K562 (cell line): ENCODE data around the gene TTLL11. TPM values are rescaled to one million over a fixed set of nuclear protein-coding genes. Genes with fewer than 3 reads are reported as not detected.

Source experiments
- ATAC-seq: fragments of 200-7000 bp; cut with Tn5 transposase; 3 replicates; pipeline ENCODE4 v1.9.1; 2020; ENCODE audit warnings: moderate library complexity
- BruUV-seq: library from RNA; stranded (reverse); fragments of 400-500 nt; replicated peaks from 2 replicates; lab custom pipeline; 2021; lab: Mats Ljungman, UMichigan
- CTCF ChIA-PET: fragments of 300-600 bp; formaldehyde crosslinking; extraction: SDS; loops from one replicate; lab custom pipeline; 2021; ENCODE audit warnings: low intra/inter-chr PET ratio; lab: Yijun Ruan, JAX
- POLR2A ChIA-PET: fragments of 300-600, 350-650 bp; sonication (Branson Sonifier 250); formaldehyde crosslinking; extraction: SDS; loops from one replicate; lab custom pipeline; 2021; ENCODE audit warnings: antibody characterized with exemption, inconsistent platforms; lab: Yijun Ruan, JAX
- DNase-seq, 4 experiments: peaks; one replicate each; pipeline versions ENCODE4 v3.0.0 to v3.0.0-alpha.2; 2011 to 2018; ENCODE audit warnings: low spot score in 3 of 4, mixed read lengths in 3 of 4; ENCODE audit errors: extremely low read depth in 1 of 4
- FAIRE-seq: peaks from 2 replicates; lab custom pipeline; 2011; peaks lifted over from hg19 to GRCh38; lab: Jason Lieb, UNC
- H2AFZ ChIP-seq: 2 replicates; pipeline ENCODE4 v1.6.0; 2011; ENCODE audit warnings: low read depth, low read length, control low read depth, inconsistent platforms
- H3K27ac ChIP-seq: fragments of 200-600 bp; 3 replicates; pipeline ENCODE4 v1.8.0; 2011; ENCODE audit warnings: low read depth, mild to moderate bottlenecking, control low read depth, inconsistent platforms, low read length, moderate library complexity, mixed read lengths; ENCODE audit errors: extremely low read depth
- H3K27me3 ChIP-seq, 2 experiments: fragments of 300-600 bp in 1 of 2; 2 replicates in 1 of 2; 3 replicates in 1 of 2; pipeline versions ENCODE4 v1.6.0 to v1.8.0; 2011; ENCODE audit warnings: inconsistent platforms in 2 of 2, low read length in 2 of 2, mild to moderate bottlenecking in 1 of 2, mixed read lengths in 1 of 2, moderate library complexity in 1 of 2; ENCODE audit not compliant: control insufficient read depth in 2 of 2, insufficient read depth in 2 of 2
- H3K36me3 ChIP-seq: fragments of 300-600 bp; 3 replicates; pipeline ENCODE4 v1.8.0; 2011; ENCODE audit warnings: mild to moderate bottlenecking, low read length, inconsistent platforms; ENCODE audit not compliant: control insufficient read depth, insufficient read depth
- H3K4me1 ChIP-seq, 2 experiments: fragments of 200-600 bp in 1 of 2; replicated peaks in 1 of 2; 2 replicates in 1 of 2; 3 replicates in 1 of 2; pipeline versions ENCODE4 v1.5.1 to v1.8.0; 2011; ENCODE audit warnings: inconsistent platforms in 2 of 2, low read length in 2 of 2, mild to moderate bottlenecking in 1 of 2, mixed read lengths in 1 of 2, moderate library complexity in 1 of 2; ENCODE audit not compliant: control insufficient read depth in 2 of 2, insufficient read depth in 2 of 2
- H3K4me2 ChIP-seq: 2 replicates; pipeline ENCODE4 v1.6.1; 2011; ENCODE audit warnings: low read length, control low read depth, inconsistent platforms, mixed read lengths; ENCODE audit not compliant: insufficient read depth
- H3K4me3 ChIP-seq: fragments of 200-600 bp; sonication (generic), shearing (Covaris generic); 2 replicates; pipeline ENCODE4 v1.5.1; 2016; ENCODE audit warnings: control low read depth, inconsistent platforms
- H3K79me2 ChIP-seq: fragments of 200-600 bp; 3 replicates; pipeline ENCODE4 v1.8.0; 2011; ENCODE audit warnings: low read length, inconsistent platforms; ENCODE audit not compliant: control insufficient read depth, insufficient read depth
- H3K9ac ChIP-seq, 2 experiments: 2 replicates each; pipeline versions ENCODE4 v1.6.0 to v1.6.1; 2011; ENCODE audit warnings: low read depth in 2 of 2, low read length in 2 of 2, control low read depth in 1 of 2, inconsistent platforms in 1 of 2, mild to moderate bottlenecking in 1 of 2, mixed read lengths in 1 of 2; ENCODE audit not compliant: insufficient read depth in 1 of 2
- H3K9me1 ChIP-seq: one replicate; pipeline ENCODE4 v1.6.0; 2011; ENCODE audit warnings: inconsistent platforms, mild to moderate bottlenecking, low read length, moderate library complexity; ENCODE audit not compliant: control insufficient read depth, insufficient read depth
- H3K9me3 ChIP-seq: replicated peaks from 2 replicates; pipeline ENCODE4 v1.5.1; 2011; ENCODE audit warnings: low read depth, low read length, inconsistent platforms; ENCODE audit not compliant: control insufficient read depth, insufficient read depth
- H4K20me1 ChIP-seq: replicated peaks from 2 replicates; pipeline ENCODE4 v1.6.1; 2011; ENCODE audit warnings: low read length, inconsistent platforms, mixed read lengths; ENCODE audit not compliant: control insufficient read depth, insufficient read depth
- BRD4 ChIP-seq: fragments of 200-600 bp; sonication (generic); IDR thresholded peaks from 2 replicates; pipeline ENCODE4 v1.6.1; 2017; ENCODE audit warnings: inconsistent platforms
- CREB3 ChIP-seq: fragments of 450-650 bp; conservative IDR thresholded peaks from 2 replicates; pipeline ENCODE4 v1.6.1; 2016; ENCODE audit warnings: missing genetic modification characterization, low read depth, mild to moderate bottlenecking, missing compliant biosample characterization, moderate library complexity
- CREBBP ChIP-seq: IDR thresholded peaks from one replicate; pipeline ENCODE4 v1.6.1; 2012; ENCODE audit warnings: low read depth, mild to moderate bottlenecking, control low read depth, inconsistent platforms, low read length
- HEY1 ChIP-seq: fragments of 250-450 bp; sonication (Bioruptor Pico); IDR thresholded peaks from 2 replicates; pipeline ENCODE4 v1.5.0; 2020; ENCODE audit warnings: mild to moderate bottlenecking, moderate library complexity, borderline replicate concordance
- KLF13 ChIP-seq: fragments of 450-650 bp; IDR thresholded peaks from 2 replicates; pipeline ENCODE4 v1.6.1; 2016; ENCODE audit warnings: missing genetic modification characterization, low read depth, mild to moderate bottlenecking, missing compliant biosample characterization, moderate library complexity, borderline replicate concordance
- MEF2A ChIP-seq: IDR thresholded peaks from 2 replicates; pipeline ENCODE4 v1.6.1; 2011; ENCODE audit warnings: low read depth, mild to moderate bottlenecking, low read length, moderate library complexity; ENCODE audit not compliant: control insufficient read depth
- PCBP1 ChIP-seq: fragments of 200-400 bp; formaldehyde crosslinking; IDR thresholded peaks from 2 replicates; pipeline ENCODE4 v1.6.1; 2018; ENCODE audit warnings: mild to moderate bottlenecking, low read depth, low read length; ENCODE audit not compliant: poor library complexity, severe bottlenecking
- SIN3B ChIP-seq: fragments of 450-650 bp; IDR thresholded peaks from 2 replicates; pipeline ENCODE4 v1.6.1; 2017; ENCODE audit warnings: low read depth, mild to moderate bottlenecking, moderate library complexity
- TAF1 ChIP-seq: IDR thresholded peaks from 2 replicates; pipeline ENCODE4 v1.6.1; 2011; ENCODE audit warnings: mild to moderate bottlenecking, low read length, moderate library complexity; ENCODE audit not compliant: insufficient read depth, control insufficient read depth, severe bottlenecking; ENCODE audit errors: extremely low read depth
- ZFP1 ChIP-seq: fragments of 450-650 bp; formaldehyde crosslinking; IDR thresholded peaks from 2 replicates; pipeline ENCODE4 v1.4.0; 2020; ENCODE audit warnings: mild to moderate bottlenecking, mixed read lengths
- ZNF165 ChIP-seq: fragments of 250-450 bp; sonication (Bioruptor Pico); IDR thresholded peaks from 2 replicates; pipeline ENCODE4 v1.4.0; 2020; ENCODE audit warnings: borderline replicate concordance
- ZNF766 ChIP-seq: fragments of 200-800 bp; sonication (Bioruptor generic); conservative IDR thresholded peaks from 2 replicates; pipeline ENCODE4 v1.6.1; 2016; ENCODE audit warnings: missing genetic modification characterization, missing compliant biosample characterization
- WGBS: fragments of 100-300 bp; shearing (Covaris generic); methylation state at CpG from one replicate; pipeline ENCODE4 v1.1.6; 2016; ENCODE audit warnings: low coverage, mixed read lengths; ENCODE audit not compliant: insufficient coverage; ENCODE audit errors: missing lambda C conversion rate; 5-methylcytosine and 5-hydroxymethylcytosine counted together
- in situ Hi-C: fragments of 300-500 bp; cut with MboI; formaldehyde crosslinking; loops from 4 replicates; pipeline ENCODE4 v1.15.0; 2018; ENCODE audit warnings: inconsistent platforms, mixed read lengths
- intact Hi-C: fragments of 100-400 bp; cut with micrococcal nuclease; formaldehyde crosslinking; loops from 2 replicates; pipeline ENCODE4 v1.14.2; 2022
- polyA plus RNA-seq, 8 experiments: library from polyadenylated mRNA; depleted of rRNA in 4 of 8; stranded (reverse) in 5 of 8; unstranded in 3 of 8; fragments of >200 nt; fragmentation: Nextera tagmentation in 2 of 8; fragmentation: Illumina TruSeq in 1 of 8; extraction: Ambion mirVana in 2 of 8; extraction: Trizol in 1 of 8; gene quantifications; 2 replicates each; pipeline versions ENCODE4 v1.2.1 to v1.2.3, GENCODE V29; 2011 to 2014; ENCODE audit warnings: inconsistent platforms in 1 of 8, missing spikeins in 1 of 8
- total RNA-seq, 7 experiments: library from RNA; depleted of rRNA in 6 of 7; stranded (reverse); fragments of >200 nt in 6 of 7; fragmentation: Illumina TruSeq in 2 of 7; extraction: Trizol in 2 of 7; gene quantifications; 2 replicates each; pipeline versions ENCODE4 v1.2.1 to v1.2.3, GENCODE V29; 2011 to 2021; ENCODE audit warnings: low replicate concordance in 1 of 7
- TF ChIP-seq, protein P1 (sequence below): fragments of 200-800 bp; sonication (Bioruptor generic); IDR thresholded peaks from 2 replicates; pipeline ENCODE4 v1.6.1; 2016; ENCODE audit warnings: missing genetic modification characterization, missing compliant biosample characterization

TTLL11 gene
- total and polyA plus RNA-seq, 9 of the 15 experiments (the other 6 are each of a cell fraction or from before 2014, with no cell fraction given): 0.83 to 4.4 (median 2.7) TPM

DNA sequence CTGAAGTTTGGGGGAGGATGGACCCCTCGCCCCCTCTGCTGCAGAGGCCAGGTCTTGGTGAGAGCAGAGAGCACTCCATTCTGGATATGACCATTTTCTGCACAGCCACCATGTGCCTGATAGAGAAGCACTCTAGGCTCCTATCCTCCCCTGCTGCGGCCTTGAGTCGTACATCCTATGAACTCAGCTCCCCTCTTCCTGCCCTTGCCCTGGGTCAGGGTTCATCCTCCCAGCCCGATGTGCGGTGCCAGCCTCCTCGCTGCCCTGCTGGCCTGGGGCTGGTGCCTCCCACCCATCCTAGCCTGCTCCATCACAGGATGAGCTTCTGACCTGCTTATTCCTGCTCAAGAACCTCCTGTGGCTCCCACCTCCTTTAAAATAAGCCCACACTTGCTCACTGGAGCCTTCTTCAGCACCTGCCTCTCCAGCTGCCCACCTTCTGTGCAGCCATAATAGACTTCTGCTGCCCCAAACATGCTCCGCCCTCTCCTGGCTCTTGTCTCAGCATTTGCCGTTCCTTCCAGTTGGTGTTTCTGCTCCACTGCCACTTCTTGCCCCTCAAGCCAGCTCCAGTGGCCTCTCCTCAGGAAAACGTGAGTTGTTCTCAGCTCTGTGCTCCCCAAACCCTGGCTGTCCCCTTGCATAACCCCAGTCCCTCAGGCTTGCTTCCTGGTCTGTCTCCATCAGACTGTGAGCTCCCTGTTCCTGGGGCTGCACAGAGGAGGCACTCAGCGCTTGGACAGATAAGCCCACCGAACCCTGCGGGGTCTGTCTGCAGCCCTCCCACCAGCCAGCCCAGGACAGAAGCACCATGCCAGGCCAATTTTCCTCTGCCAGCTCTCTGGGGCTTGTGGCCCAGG, 22.3 kb upstream of the TTLL11 start (continued):
- TF ChIP-seq, protein P1, sequence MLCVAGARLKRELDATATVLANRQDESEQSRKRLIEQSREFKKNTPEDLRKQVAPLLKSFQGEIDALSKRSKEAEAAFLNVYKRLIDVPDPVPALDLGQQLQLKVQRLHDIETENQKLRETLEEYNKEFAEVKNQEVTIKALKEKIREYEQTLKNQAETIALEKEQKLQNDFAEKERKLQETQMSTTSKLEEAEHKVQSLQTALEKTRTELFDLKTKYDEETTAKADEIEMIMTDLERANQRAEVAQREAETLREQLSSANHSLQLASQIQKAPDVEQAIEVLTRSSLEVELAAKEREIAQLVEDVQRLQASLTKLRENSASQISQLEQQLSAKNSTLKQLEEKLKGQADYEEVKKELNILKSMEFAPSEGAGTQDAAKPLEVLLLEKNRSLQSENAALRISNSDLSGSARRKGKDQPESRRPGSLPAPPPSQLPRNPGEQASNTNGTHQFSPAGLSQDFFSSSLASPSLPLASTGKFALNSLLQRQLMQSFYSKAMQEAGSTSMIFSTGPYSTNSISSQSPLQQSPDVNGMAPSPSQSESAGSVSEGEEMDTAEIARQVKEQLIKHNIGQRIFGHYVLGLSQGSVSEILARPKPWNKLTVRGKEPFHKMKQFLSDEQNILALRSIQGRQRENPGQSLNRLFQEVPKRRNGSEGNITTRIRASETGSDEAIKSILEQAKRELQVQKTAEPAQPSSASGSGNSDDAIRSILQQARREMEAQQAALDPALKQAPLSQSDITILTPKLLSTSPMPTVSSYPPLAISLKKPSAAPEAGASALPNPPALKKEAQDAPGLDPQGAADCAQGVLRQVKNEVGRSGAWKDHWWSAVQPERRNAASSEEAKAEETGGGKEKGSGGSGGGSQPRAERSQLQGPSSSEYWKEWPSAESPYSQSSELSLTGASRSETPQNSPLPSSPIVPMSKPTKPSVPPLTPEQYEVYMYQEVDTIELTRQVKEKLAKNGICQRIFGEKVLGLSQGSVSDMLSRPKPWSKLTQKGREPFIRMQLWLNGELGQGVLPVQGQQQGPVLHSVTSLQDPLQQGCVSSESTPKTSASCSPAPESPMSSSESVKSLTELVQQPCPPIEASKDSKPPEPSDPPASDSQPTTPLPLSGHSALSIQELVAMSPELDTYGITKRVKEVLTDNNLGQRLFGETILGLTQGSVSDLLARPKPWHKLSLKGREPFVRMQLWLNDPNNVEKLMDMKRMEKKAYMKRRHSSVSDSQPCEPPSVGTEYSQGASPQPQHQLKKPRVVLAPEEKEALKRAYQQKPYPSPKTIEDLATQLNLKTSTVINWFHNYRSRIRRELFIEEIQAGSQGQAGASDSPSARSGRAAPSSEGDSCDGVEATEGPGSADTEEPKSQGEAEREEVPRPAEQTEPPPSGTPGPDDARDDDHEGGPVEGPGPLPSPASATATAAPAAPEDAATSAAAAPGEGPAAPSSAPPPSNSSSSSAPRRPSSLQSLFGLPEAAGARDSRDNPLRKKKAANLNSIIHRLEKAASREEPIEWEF (CRISPR knock-in tag): no peak

DNA sequence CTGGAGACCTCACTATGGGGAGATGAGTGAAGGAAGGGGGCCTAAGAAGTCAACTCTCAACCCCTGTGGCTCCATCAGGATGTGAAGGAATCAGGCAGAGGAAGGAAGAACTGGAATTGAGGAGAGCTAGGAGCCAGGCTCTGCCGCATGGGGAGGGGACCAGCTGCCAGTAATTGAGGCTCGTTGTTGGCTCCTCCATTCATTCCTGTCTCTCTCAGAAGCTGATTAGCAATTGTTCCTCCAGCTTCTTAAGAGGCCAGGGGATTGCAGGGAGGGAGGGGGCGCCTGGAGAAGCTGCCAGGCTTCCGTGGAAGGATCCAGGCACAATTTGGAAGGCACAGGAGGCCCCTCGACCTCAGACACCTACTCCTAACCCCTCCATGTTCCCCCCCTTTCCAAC, 20.5 kb upstream of the TTLL11 start:
- BruUV-seq: no TSS peak
- H3K4me2 ChIP-seq: no peak overlapping the region
- WGBS: 5% methylated on average over 3 of the region's 5 CpGs
- no peaks in the 10 kb centered on the region for H3K36me3 ChIP-seq
- DNase-seq: no peak
- H2AFZ ChIP-seq: no peak overlapping the region
- no peaks in the 10 kb centered on the region; the same call in 1 of the 2 replicates for H4K20me1 ChIP-seq
- ChIA-PET CTCF (no interaction called here), POLR2A (interaction anchor here (0.5 to 1.1 kb wide), 2 partner anchors 15 to 706 kb away, joined by 3 to 7 read pairs; no protein-coding TSS in a partner anchor)
- in situ Hi-C loops (no loop called here), intact Hi-C loops (no loop called here)
- H3K4me1 ChIP-seq: no peaks in the 10 kb centered on the region
- no peaks in the 10 kb centered on the region for H3K9me1 ChIP-seq
- H3K27ac ChIP-seq: no peak overlapping the region
- H3K9ac ChIP-seq: no peak overlapping the region
- ATAC-seq: no peak
- H3K79me2 ChIP-seq: no peaks in the 10 kb centered on the region
- FAIRE-seq: no peak
- no peak overlapping the region for H3K4me3 ChIP-seq
- no peaks in the 10 kb centered on the region; the same call in 1 of the 2 replicates for H3K9me3 ChIP-seq
- H3K27me3 ChIP-seq: peaks cover 0 to 25% of the 10 kb centered on the region in 2 experiments; a peak in 3 of 5 replicates
- TF ChIP-seq KLF13 (tag): no peak
- no peak for TF ChIP-seq PCBP1
- no peak for TF ChIP-seq ZFP1 (CRISPR knock-in tag)
- TF ChIP-seq MEF2A: no peak
- TF ChIP-seq CREB3 (tag): no peak
- no peak for TF ChIP-seq BRD4
- no peak for TF ChIP-seq SIN3B
- no peak for TF ChIP-seq HEY1
- no peak for TF ChIP-seq ZNF766 (CRISPR knock-in tag)
- TF ChIP-seq CREBBP: no peak
- no peak for TF ChIP-seq TAF1
- no peak for TF ChIP-seq ZNF165 (CRISPR knock-in tag)
